ENCODE results near the gene ECEL1.
"Not testable (repeated sequence)": the region's sequence is repeated elsewhere in the genome, so short reads cannot be mapped to it uniquely, and the experiment has no call there.

ECEL1 gene

GRCh38 chr2:232441147-232441651 is 46.4 kb downstream of the ECEL1 start:
- no peak for DNase-seq (ENCODE audit: low read depth)

DNA sequence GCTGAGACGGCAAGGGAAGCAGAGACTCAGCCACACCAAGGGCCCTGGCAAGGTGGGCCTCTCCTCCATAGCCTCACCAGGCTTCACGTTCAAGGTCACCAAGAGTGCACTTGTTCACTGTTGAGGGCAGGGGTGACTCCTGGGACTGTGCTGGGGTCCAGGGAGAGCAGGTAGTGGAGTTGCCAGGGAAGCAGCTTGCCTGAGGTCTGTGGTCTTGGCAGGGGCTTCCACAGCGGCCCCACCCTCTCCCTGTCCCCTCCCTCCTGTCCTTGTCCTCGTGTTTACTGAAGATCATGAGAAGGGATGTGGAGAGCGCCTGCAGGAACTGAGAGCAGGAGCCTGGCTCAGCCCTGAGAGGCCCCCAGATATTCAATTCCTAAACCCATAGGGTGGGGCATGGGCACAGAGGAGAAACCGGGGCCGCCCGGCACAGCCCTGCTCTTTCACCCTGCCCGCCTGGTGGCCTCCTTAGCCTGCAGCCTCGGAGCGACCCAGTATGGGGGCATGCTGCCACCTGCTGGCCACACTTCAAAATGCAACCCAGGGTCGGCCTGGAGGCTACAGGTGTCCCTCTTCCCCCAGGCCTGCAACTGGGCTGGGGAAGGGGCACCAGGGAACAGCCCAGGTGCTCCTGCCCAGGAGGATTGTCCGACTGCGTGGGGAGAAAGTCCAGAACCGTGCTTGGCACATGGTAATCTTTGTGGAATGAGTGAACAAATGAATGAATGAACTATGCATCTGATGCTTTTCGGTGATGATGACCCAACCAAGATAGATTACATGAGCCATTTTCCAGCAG is 47.2 kb downstream of the ECEL1 start:
- peak; percentile 29 for DNase-seq (ENCODE audit: low read depth)

DNA sequence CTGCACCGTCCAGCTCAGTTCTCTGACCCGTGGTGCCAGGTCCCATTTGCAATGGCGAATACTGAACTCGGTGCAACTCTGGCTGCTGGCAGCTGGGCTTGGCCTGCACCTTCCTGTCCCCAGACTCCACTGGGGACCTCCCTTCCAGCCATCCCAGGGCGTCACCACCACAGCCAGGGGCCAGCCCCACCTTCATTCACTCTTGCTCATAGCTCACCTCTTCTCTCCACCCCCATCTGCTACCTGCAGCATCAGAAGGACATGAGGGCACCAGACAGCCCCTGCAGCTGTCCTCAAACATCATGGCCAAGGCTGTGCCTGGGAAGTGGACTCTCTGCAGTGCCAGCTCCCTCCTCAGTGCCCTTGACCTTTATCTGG is 47.9 kb downstream of the ECEL1 start:
- DNase-seq (ENCODE audit: low read depth) = no peak

GRCh38 chr2:232438951-232439757 is 48.5 kb downstream of the ECEL1 start:
- DNase-seq (ENCODE audit: low read depth) = no peak

DNA sequence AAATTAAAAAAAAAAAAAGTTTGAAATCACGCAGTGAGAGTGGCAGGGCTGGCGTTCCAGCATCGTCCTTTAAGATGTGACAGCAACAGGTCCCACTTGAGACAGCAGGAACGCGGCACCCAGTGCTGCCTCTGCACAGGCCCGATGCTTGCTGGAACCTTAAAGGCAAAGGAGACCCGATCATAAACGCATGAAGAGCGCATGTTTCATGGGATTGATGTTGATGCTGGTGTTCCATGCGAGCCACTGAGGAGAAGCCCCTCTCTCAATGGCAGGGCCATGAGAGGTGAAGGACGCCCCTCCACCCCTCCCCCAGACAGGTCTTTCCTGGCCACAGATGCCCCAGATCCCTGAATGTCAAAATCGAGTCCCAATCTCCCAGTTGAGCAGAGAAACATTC is 49.5 kb downstream of the ECEL1 start:
- DNase-seq (ENCODE audit: low read depth) = no peak

- DNase-seq (ENCODE audit: low read depth) = no peak
Measured at GRCh38 chr2:232437195-232437571, 50.5 kb downstream of the ECEL1 start.

DNA sequence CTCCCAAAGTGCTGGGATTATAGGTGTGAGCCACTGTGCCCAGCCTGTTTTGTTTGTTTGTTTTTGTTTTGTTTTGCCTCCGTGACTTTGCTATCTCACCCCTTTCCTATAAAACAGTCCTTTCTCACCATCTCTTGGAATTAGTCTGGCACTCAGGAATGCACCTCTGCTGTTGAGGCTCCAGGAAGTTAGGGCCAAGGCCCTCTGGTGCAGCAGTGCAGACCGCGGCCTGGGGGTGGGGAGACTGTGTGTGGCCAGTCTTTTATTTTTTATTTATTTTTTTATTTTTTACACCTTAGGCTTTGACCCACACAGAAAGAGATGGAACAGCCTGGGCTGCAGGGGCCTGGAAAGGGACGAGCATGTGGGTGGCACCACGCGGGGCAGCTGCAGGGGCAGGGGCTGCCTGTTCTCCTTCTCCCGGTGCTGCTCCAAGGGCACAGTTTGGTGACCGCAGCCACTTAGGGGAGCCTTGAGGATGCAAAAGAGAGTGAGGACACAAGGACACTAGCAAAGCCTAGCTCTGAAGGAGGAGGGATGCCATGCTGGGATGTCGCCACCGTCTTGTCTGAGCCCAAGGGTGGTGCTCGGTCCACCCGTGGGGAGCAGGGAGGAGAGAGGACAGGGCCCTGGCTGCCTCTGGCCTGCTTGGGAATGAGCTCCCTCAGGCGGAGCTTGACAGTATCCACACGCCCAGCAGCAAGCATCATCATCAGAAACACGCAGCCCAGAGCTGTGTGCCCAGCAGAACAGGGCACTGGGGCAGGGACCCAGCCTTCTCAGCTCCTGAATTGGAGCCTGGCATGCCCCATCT is 51.0 kb downstream of the ECEL1 start:
- DNase-seq (ENCODE audit: low read depth) = no peak

DNA sequence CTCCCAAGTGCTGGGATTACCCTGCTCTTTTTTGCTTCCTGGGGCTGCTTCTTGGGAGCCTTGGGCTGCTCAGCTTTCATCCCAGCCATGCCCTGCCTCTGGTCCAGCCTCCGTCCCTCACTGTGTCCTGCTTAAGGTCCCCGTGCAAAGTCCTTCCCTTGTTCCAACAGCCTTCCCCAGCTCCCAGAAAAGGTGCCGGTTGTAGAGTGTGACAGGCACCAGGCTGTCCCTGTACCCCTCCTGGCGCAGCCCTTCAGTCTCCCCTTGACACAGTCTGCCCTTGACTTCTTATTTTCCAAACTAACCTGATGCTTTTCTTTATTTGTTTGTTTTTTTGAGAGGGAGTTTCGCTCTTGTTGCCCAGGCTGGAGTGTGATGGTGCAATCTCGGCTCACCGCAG is 51.8 kb downstream of the ECEL1 start:
- DNase-seq (ENCODE audit: low read depth) = no peak

DNA sequence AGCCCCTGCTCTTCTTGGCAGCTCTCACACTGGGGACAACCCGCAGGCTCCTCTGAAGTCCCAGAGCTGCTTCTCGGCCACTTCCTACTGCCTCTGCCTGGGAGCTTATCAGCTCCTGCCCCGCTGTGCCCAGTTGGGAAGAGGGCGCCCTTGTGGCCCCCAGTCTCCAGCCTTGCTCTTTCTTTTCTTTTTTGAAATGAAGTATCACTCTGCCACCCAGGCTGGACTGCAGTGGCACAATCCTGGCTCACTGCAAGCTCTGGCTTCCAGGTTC is 52.3 kb downstream of the ECEL1 start:
- no peak for DNase-seq (ENCODE audit: low read depth)

DNA sequence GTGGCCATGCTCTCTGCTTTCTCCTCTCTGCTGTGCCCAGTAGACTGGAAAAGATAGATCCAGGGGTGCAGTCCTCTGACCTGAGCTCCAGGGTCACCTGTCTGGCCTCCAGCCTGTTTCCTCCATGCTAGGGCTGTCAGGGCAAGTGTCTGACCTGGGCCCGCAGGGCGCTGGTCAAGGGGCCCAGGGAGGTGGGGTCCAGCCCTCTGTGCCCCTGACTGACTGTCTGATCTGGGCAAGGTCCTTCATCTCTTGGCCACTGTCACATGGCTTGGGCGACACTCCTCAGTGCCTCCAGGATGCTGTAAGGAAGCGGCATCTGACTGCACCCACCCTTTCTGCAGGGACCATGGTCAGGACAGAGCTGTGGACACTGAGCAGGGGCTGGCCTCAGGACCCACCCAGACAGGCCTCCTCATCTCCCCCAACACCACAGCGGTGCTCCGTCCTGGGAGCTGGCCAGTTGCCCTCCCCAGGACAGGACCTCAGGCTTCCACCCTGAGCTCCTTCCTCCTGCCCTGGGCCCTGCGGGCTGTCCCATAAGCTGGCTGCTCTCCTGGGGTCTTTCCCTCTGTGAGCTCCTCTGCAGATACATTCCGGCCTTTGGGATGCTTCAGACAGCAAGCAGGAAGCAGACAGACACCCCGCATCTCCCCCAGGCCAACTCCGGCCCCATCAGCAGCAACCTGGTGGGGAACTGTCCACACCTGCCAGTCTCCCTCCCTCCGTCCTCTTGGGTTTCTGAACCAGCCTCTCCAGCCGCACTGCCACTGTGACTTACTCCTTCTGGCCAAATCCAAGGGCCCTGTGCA is 52.9 kb downstream of the ECEL1 start:
- no peak for DNase-seq (ENCODE audit: low read depth)

DNA sequence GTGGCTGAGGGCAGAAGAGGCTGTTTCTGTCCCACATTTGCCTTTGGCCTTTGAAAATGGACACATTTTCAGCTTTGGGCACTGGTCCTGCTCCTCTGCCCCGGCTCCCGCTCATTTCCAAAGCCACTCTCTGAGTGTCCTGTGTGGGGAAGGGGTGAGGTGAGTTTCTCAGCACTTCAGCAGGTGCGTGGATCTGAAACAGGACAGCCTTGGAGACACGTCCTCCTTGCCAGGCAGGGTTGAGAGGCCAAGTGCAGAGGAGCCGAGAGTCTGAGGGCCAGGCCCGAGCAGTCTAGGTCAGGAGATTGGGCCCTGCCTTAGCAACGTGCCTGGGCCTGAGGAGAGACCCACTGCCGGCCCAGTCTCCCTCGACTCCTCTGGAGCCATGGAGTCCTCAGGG is 53.5 kb downstream of the ECEL1 start:
- DNase-seq (ENCODE audit: low read depth) = no peak

- not testable (repeated sequence) for DNase-seq (ENCODE audit: low read depth)
Measured at GRCh38 chr2:232433622-232434021, 54.0 kb downstream of the ECEL1 start.

DNA sequence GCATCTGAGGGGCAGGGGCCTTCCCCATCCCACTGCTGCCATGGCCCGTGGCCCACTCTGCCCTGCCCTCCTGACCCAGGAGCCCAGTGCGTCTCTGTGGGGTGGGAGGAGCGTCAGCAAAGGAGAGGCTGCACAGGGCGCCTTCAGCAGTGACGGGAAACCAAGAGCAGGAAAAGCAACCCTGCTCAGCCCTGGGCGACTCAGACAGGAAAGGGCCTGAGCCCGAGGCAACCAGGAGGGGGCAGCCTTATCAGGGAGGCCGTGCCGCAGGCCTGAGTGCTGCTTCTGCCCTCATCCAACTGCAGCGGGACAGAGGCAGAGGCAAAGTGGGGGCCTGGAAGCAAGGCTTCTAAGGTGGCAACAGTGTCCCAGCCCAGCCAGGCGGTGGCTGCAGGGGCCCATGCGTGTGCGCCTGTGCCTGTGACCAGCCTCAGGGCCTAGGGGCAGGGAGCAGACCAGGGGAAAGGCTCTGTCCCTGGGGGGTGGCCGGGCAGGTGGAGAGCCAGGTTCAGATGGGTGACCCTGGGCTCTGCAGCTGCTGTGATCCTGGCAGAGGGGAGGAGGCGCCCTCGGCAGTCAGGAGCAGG is 54.9 kb downstream of the ECEL1 start:
- no peak for DNase-seq (ENCODE audit: low read depth)

DNA sequence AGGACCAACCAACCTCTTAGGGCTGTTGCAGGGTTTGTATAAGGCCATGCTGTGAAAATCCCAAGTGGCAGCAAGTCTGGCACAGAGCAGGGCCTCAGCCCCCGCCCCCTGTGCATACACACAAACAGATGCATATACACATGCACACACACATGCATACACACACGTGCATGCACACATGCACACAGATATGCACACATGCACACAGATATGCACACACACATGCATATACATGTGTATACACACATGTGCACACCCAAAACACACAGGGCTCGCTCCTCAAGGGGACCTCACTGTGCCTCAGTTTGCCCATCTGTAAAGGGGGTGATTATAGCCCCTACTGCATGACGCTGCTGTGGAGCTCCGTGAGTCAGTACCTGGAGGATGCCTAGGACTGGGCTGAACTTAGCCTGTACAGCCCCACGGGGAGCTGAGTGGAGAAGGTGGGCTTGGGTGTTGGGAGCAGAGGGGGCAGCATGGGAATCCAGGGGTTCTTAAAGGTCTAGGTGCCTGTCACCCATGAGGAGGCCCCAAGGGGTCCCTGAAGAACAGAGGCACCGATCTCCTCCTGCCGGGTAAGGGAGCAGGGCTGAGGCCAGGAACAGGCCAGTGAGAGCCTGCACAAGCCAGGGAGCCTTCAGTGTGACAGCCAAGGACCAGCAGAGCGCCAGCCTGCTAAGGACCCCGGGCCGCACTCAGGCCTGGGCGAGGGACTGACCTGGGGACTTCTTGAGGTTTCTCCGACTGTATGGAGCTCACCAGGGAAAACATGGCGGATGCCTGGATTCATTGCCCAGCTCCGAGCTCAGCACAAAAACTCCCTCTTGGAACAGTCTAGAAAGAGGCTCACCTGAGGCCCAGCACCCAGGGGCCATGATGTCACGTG is 55.7 kb downstream of the ECEL1 start:
- no peak for DNase-seq (ENCODE audit: low read depth)
